NCI-H82 treated with DMSO at 0.1 percent for 48 hours (cell line): Measurements from ENCODE around the gene AOX1.
"Not testable (repeated sequence)": the region's sequence is repeated elsewhere in the genome, so short reads cannot be mapped to it uniquely, and the experiment has no call there.

Experiments
- DNase-seq: peaks from one replicate; lab custom pipeline; 2025; ENCODE audit not compliant: unreplicated experiment; lab: John Stamatoyannopoulos, UW

The AOX1 gene

DNA sequence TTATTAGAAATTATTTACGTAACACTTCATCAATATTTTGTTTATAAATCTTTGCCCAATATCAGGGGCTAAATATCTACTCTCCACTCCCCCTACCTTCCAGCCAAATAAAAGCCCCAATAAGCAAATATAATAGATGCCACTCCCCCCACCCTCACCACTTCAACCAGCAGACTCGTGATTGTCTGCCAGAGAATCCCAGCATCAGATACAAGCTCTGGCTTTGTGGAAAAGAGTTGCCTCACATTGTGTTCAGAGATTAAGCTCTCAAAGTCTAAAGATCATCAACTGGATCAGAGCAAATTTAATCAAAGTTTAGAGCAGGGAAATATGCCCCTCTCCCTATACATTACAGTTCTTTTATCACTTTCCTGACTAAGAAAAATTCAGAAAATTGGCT is 39.5 kb downstream of the AOX1 start:
- no peak for DNase-seq

DNA sequence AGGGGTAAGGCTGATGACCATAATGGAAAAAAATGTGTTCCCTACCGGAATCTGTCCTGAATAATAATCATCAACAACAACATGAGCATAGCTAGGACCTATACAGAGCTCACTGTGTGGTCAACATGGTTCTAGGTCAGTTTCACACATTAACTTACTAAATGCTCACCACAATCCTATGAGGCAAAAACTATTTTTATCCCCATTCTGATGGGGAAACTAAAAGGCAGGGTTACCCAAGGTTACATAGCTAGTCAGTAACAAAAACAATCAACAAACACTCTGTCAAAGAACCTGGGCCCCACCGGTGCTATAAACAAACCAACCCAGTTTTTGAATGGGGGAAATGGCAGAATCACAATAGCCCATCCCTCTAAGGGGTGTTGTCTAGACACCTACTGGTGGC is 40.1 kb downstream of the AOX1 start:
- no peak for DNase-seq

GRCh38 chr2:200627110-200627770 is 41.4 kb downstream of the AOX1 start:
- DNase-seq: no peak

DNA sequence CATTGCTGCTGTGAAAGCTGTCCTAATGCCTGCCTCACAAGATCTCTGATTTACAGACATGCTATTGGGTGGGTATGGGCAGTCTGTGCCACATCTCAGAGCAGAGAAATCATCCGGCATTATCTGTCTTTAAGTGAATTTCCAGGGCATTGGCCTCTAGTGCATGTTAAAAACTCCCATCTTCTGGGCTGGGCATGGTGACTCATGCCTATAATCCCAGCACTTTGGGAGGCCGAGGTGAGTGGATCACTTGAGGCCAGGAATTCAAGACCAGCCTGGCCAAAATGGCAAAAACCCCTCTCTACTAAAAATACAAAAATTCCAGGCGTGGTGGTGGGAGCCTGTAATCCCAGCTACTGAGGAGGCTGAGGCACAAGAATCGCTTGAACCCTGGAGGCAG is 42.6 kb downstream of the AOX1 start:
- not testable (repeated sequence) for DNase-seq

DNA sequence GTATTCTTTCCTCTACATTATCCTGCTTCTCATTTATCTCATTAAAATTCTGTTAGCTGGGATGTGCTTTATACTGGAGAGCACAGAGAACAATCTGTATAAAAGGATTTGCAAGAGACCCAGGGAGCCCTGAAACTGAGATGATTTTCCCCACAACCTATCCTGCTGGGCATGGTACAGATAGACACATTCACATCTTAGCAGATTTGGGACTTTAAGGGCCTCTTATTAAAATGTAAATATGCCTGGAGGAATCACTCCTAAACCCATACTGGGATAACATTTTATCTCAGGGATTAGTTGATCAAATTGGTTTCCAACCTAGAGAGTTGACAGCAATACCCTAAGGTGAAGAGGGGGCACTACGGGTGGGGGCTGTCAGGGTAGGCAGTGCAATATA is 45.5 kb downstream of the AOX1 start:
- DNase-seq: no peak

- no peak for DNase-seq
Observed at GRCh38 chr2:200634231-200634964, 48.6 kb downstream of the AOX1 start.

GRCh38 chr2:200635251-200635650 is 49.4 kb downstream of the AOX1 start:
- DNase-seq: no peak

DNA sequence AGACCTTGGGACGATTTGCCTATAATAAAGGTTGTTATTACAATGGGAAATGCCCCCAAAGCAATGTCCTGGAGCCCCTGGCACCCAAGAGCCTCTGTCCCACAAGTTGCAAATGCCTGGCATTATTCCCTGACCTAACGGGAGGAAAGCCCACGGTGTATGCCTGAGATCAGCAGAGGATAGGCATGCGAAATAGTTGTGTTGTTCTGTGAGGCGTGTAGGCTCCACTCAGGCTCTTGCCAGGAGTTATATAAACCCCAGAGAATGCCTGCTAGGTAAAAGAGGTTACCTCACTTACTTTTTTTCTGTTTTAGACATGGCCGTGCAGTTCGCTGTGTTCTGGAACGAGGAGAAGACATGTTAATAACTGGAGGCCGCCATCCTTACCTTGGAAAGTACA is 52.1 kb downstream of the AOX1 start:
- DNase-seq: no peak

- no peak for DNase-seq
Observed at GRCh38 chr2:200640176-200640575, 54.4 kb downstream of the AOX1 start.

GRCh38 chr2:200640901-200641300 is 55.1 kb downstream of the AOX1 start:
- DNase-seq: no peak

DNA sequence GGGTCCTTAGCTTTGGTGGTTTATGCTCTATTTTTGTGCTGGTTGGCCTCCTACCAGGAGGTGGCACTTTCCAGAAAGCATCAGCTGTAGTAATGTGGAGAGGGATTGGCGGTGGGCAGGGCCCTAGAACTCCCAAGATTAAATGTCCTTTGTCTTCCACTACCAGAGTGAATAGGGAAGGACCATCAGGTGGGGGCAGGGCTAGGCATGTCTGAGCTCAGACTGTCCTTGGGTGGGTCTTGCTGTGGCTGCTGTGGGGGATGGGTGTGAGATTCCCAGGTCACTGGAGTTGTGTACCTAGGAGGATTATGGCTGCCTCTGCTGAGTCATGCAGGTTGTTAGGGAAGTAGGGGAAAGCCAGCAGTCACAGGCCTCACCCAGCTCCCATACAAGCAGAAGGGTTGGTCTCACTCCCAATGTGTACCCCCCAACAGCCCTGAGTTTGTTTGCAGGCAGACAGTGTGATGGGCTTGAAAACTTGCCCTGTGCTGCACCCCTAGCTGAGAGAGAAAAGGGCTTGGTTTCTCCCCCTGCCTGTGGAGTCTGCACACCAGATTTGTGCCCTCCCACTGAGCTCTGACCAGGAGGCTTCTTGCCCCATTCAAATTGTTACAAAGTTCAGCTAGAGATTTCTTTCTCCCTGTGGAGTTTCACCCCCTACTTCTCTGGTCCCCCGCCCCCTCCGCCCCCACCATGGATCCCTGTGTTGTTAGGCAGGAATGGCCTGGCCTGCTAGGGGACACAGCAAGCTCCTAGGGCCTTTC is 62.9 kb downstream of the AOX1 start:
- not testable (repeated sequence) for DNase-seq

- no peak for DNase-seq
Observed at GRCh38 chr2:200649724-200650123, 63.9 kb downstream of the AOX1 start.

GRCh38 chr2:200650195-200650594 is 64.4 kb downstream of the AOX1 start:
- no peak for DNase-seq

- no peak for DNase-seq
Observed at GRCh38 chr2:200652158-200652557, 66.3 kb downstream of the AOX1 start.

GRCh38 chr2:200653021-200653420 is 67.2 kb downstream of the AOX1 start:
- DNase-seq: no peak

DNA sequence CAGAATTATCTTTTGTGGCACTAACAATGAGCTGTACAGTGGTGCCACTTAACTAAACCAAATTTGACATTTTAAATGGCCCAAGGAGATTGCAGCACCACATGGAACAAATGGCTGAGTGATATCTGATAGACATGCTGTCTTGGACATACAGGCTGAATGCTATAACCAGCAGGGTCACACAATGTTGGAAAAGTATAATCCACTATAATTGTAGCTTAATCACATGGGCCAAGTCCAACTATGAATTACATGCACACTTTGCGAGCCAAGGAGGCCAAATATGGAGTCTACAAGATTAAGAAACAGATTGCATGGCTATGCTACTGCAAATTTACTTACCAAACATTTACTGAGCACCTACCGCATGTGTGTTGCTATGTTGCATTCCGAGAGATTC is 69.0 kb downstream of the AOX1 start:
- no peak for DNase-seq

DNA sequence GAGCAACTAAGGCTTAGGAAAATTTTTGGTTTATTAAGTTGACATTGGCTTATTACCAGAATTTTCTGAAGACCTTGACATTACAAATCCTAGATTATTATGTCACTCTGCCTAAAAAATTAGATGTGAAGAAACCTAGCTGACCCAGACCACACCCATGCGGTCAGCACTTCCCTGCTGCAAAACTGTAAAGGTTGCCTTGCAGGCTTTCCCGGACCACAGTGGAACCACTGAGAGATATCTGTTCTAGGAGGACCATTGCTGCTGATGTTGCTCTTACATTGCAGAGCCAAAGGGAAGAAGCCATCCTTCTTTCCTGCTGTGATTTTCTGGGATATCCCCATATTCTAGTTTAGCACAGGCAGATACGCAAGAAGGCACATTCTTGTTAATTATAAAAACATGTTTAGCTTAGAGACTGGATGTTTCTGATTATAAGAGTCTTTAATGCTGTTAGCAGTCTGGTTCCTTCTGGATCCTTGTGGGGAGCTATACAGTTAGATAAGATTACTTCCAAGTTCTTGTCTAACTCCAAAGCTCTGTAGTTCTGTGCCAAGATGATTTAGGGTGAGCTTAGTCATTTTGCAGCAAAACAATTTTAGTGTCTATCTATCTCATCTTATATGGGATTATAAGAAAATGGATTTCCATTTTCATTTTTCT is 70.2 kb downstream of the AOX1 start:
- DNase-seq: no peak

- DNase-seq: no peak
Observed at GRCh38 chr2:200658278-200658864, 72.6 kb downstream of the AOX1 start.

GRCh38 chr2:200659410-200659809 is 73.6 kb downstream of the AOX1 start:
- no peak for DNase-seq

- no peak for DNase-seq
Observed at GRCh38 chr2:200661477-200661876, 75.7 kb downstream of the AOX1 start.

GRCh38 chr2:200662727-200663126 is 76.9 kb downstream of the AOX1 start:
- no peak for DNase-seq
